Amygdala (tissue), 56 donors: ENCODE results near the gene HDAC8.

Source experiments
- DNase-seq, 56 donors: peaks; one replicate each; lab custom pipeline; 2025; lab: John Stamatoyannopoulos, UW

Gene HDAC8

GRCh38 chrX:72304877-72305276 is 267.8 kb downstream of the HDAC8 start:
- DNase-seq = peak in 3 of 56 donors; percentile 0 to 4 (median 1)

GRCh38 chrX:72301781-72302180 is 270.9 kb downstream of the HDAC8 start:
- no peak for DNase-seq

GRCh38 chrX:72299891-72300630 is 272.6 kb downstream of the HDAC8 start:
- peak in 1 of 56 donors; percentile 0 for DNase-seq

GRCh38 chrX:72297953-72298730 is 274.5 kb downstream of the HDAC8 start:
- no peak for DNase-seq

GRCh38 chrX:72296991-72297390 is 275.7 kb downstream of the HDAC8 start:
- no peak for DNase-seq

- DNase-seq = no peak
Observed at GRCh38 chrX:72295745-72296144, 276.9 kb downstream of the HDAC8 start.

GRCh38 chrX:72294497-72294896 is 278.1 kb downstream of the HDAC8 start:
- DNase-seq = no peak

GRCh38 chrX:72282302-72282701 is 290.3 kb downstream of the HDAC8 start:
- no peak for DNase-seq

GRCh38 chrX:72280321-72280845 is 292.3 kb downstream of the HDAC8 start:
- DNase-seq = peak in 3 of 56 donors; percentile 1 to 20 (median 11)
